Vagina (tissue), 2 donors: ENCODE measurements around the gene MADCAM1.

Experiments used
- POLR2AphosphoS5 ChIP-seq, 2 donors: sonication (generic); formaldehyde crosslinking; IDR thresholded peaks; one replicate each; pipeline ENCODE4 v1.9.0; 2017; ENCODE audit warnings: antibody characterized with exemption in 2 of 2, mild to moderate bottlenecking in 2 of 2, low read depth in 1 of 2; ENCODE audit not compliant: insufficient read depth in 1 of 2
- TF ChIP-seq, protein P1 (sequence below), 3 experiments: fragments of 450-650 bp in 2 of 3; fragments of 200-600 bp in 1 of 3; sonication (generic) in 1 of 3; IDR thresholded peaks; one replicate each; pipeline ENCODE4 v1.5.1; 2017 to 2019; ENCODE audit warnings: antibody characterized with exemption in 3 of 3, mild to moderate bottlenecking in 2 of 3, moderate library complexity in 2 of 3

DNA sequence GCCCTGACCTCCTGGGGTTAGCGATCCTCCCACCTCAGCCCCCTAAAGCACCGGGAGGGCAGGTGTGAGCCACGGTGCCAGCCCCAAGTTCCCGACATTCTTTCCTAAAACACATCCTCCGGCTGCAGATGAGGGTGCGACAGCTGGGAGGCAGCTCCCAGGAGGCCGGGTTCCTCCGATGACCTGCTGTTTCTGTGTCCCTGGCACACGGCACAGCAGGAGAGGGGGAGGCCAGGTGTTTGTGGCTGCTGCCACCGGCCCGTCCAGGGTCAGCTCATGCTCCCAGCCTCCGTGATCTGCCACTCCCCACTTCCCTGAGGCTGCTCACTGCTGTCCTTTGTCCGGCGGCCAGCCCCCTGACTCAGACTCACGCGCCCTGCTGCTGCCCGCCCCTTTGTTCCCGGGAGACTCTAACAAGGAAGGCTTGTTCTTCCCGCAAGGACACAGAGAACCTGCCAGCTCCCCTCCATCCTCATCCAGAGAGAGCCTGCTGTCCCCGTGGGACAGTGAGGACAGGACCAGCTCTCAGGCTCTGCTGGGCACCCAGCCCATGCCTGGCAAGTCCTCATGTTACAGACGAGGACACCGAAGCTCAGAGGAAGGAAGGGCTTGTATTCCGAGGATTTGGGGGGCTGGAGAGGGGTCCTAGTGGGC is 10.6 kb upstream of the MADCAM1 start:
- TF ChIP-seq, protein P1, sequence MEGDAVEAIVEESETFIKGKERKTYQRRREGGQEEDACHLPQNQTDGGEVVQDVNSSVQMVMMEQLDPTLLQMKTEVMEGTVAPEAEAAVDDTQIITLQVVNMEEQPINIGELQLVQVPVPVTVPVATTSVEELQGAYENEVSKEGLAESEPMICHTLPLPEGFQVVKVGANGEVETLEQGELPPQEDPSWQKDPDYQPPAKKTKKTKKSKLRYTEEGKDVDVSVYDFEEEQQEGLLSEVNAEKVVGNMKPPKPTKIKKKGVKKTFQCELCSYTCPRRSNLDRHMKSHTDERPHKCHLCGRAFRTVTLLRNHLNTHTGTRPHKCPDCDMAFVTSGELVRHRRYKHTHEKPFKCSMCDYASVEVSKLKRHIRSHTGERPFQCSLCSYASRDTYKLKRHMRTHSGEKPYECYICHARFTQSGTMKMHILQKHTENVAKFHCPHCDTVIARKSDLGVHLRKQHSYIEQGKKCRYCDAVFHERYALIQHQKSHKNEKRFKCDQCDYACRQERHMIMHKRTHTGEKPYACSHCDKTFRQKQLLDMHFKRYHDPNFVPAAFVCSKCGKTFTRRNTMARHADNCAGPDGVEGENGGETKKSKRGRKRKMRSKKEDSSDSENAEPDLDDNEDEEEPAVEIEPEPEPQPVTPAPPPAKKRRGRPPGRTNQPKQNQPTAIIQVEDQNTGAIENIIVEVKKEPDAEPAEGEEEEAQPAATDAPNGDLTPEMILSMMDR (IDR thresholded peaks at IDR 0.05), result no peak
- TF ChIP-seq POLR2AphosphoS5 (IDR thresholded peaks at IDR 0.05; ENCODE audit: insufficient read depth in 1 of 2, low read depth in 1 of 2), result peak in 1 of 2 donors; percentile 82
